GM23338 (cell line): ENCODE data around the gene P2RY8. TPM values are rescaled to one million over a fixed set of nuclear protein-coding genes. Genes with fewer than 3 reads are reported as not detected.
"Not testable (repeated sequence)": the region's sequence is repeated elsewhere in the genome, so short reads cannot be mapped to it uniquely, and the experiment has no call there.

Source experiments
- ATAC-seq: fragments of 200-7000 bp; cut with Tn5 transposase; 3 replicates; pipeline ENCODE4 v1.9.1; 2020
- DNase-seq: peaks from one replicate; pipeline ENCODE4 v3.0.0-alpha.2; 2015; ENCODE audit warnings: low spot score
- H2AFZ ChIP-seq: fragments of 200-600 bp; sonication (generic); 2 replicates; pipeline ENCODE4 v1.8.0; 2016; ENCODE audit warnings: antibody characterized with exemption, mild to moderate bottlenecking, moderate library complexity
- H3F3A ChIP-seq: fragments of 200-600 bp; sonication (generic); replicated peaks from 2 replicates; pipeline ENCODE4 v1.8.0; 2017; ENCODE audit warnings: antibody characterized with exemption, mixed run types, low read depth
- H3K27ac ChIP-seq: fragments of 200-600 bp; sonication (generic); 2 replicates; pipeline ENCODE4 v1.6.1; 2016; ENCODE audit warnings: low read depth
- H3K27me3 ChIP-seq: fragments of 200-600 bp; sonication (generic); 2 replicates; pipeline ENCODE4 v1.8.0; 2016; ENCODE audit warnings: mild to moderate bottlenecking, mixed run types, moderate library complexity; ENCODE audit not compliant: insufficient read depth
- H3K36me3 ChIP-seq: fragments of 200-600 bp; sonication (generic); 2 replicates; pipeline ENCODE4 v1.8.0; 2016; ENCODE audit warnings: mild to moderate bottlenecking; ENCODE audit not compliant: insufficient read depth
- H3K4me1 ChIP-seq: fragments of 200-600 bp; sonication (generic); 2 replicates; pipeline ENCODE4 v1.8.0; 2016; ENCODE audit warnings: mild to moderate bottlenecking, moderate library complexity; ENCODE audit not compliant: insufficient read depth
- H3K4me2 ChIP-seq: fragments of 200-600 bp; sonication (generic); 2 replicates; pipeline ENCODE4 v1.7.1; 2017; ENCODE audit warnings: mixed run types
- H3K4me3 ChIP-seq: fragments of 200-600 bp; sonication (generic); 2 replicates; pipeline ENCODE4 v1.6.1; 2016; ENCODE audit warnings: mixed run types
- H3K79me2 ChIP-seq: fragments of 200-600 bp; sonication (generic); replicated peaks from 2 replicates; pipeline ENCODE4 v1.8.0; 2017; ENCODE audit warnings: mild to moderate bottlenecking; ENCODE audit not compliant: insufficient read depth
- H3K9me2 ChIP-seq: fragments of 200-600 bp; sonication (generic); 2 replicates; pipeline ENCODE4 v1.8.0; 2017; ENCODE audit not compliant: insufficient read depth
- H4K20me1 ChIP-seq: fragments of 200-600 bp; sonication (generic); replicated peaks from 2 replicates; pipeline ENCODE4 v1.8.0; 2017; ENCODE audit warnings: mild to moderate bottlenecking; ENCODE audit not compliant: insufficient read depth
- H3K27ac Mint-ChIP-seq: 2 replicates; pipeline ENCODE4 v1.8.0; 2020; ENCODE audit warnings: inconsistent platforms, mild to moderate bottlenecking, moderate library complexity, mixed read lengths
- H3K27me3 Mint-ChIP-seq: 3 replicates; pipeline ENCODE4 v1.8.0; 2022; ENCODE audit warnings: low read depth, mild to moderate bottlenecking, moderate library complexity, mixed read lengths, inconsistent platforms; ENCODE audit not compliant: insufficient read depth, poor library complexity
- H3K36me3 Mint-ChIP-seq: 3 replicates; pipeline ENCODE4 v1.8.0; 2021; ENCODE audit warnings: low read depth, mild to moderate bottlenecking, inconsistent platforms, moderate library complexity, mixed read lengths
- H3K4me1 Mint-ChIP-seq: 3 replicates; pipeline ENCODE4 v1.8.0; 2020; ENCODE audit warnings: mild to moderate bottlenecking, inconsistent platforms, mixed read lengths
- H3K4me3 Mint-ChIP-seq: 3 replicates; pipeline ENCODE4 v1.8.0; 2021; ENCODE audit warnings: moderate library complexity, mild to moderate bottlenecking, inconsistent platforms, mixed read lengths
- H3K9me3 Mint-ChIP-seq: 3 replicates; pipeline ENCODE4 v1.8.0; 2020; ENCODE audit warnings: moderate library complexity, mild to moderate bottlenecking, inconsistent platforms, mixed read lengths
- CREB1 ChIP-seq: fragments of 250-450 bp; sonication (Bioruptor Pico); IDR thresholded peaks from 2 replicates; pipeline ENCODE4 v1.5.0; 2020; ENCODE audit warnings: low read depth, mild to moderate bottlenecking, moderate library complexity
- EZH2phosphoT487 ChIP-seq: fragments of 200-600 bp; sonication (generic); IDR thresholded peaks from one replicate; pipeline ENCODE4 v1.8.1; 2018; ENCODE audit warnings: antibody characterized with exemption; ENCODE audit not compliant: unreplicated experiment
- JUNB ChIP-seq: IDR thresholded peaks from one replicate; pipeline ENCODE4 v1.6.1; 2016; ENCODE audit warnings: antibody characterized with exemption; ENCODE audit not compliant: unreplicated experiment
- STAT1 ChIP-seq: IDR thresholded peaks from one replicate; pipeline ENCODE4 v1.6.1; 2016; ENCODE audit warnings: antibody characterized with exemption; ENCODE audit not compliant: unreplicated experiment
- ZNF114 ChIP-seq: fragments of 250-450 bp; sonication (Bioruptor Pico); IDR thresholded peaks from 2 replicates; pipeline ENCODE4 v1.5.0; 2020; ENCODE audit warnings: mild to moderate bottlenecking, moderate library complexity
- ZNF331 ChIP-seq: fragments of 250-450 bp; sonication (Bioruptor Pico); IDR thresholded peaks from 2 replicates; pipeline ENCODE4 v1.5.0; 2020; ENCODE audit warnings: low read depth, mild to moderate bottlenecking, moderate library complexity
- polyA plus RNA-seq: library from polyadenylated mRNA; unstranded; fragments of >200 nt; fragmentation: Nextera tagmentation; extraction: Ambion mirVana; gene quantifications from 2 replicates; pipeline ENCODE4 v1.2.1, GENCODE V29; 2016
- total RNA-seq: library from RNA; depleted of rRNA; stranded (reverse); fragments of >200 nt; shearing (Covaris generic); gene quantifications from 2 replicates; pipeline ENCODE4 v1.2.3, GENCODE V29; 2014
- TF ChIP-seq, protein P1 (sequence below), 2 experiments: fragments of 200-600 bp in 1 of 2; sonication (generic) in 1 of 2; conservative IDR thresholded peaks; 2 replicates each; pipeline versions ENCODE4 v1.5.1 to v1.6.1; 2016 to 2017; ENCODE audit warnings: antibody characterized with exemption in 2 of 2, low read depth in 2 of 2, mild to moderate bottlenecking in 2 of 2, moderate library complexity in 1 of 2
- TF ChIP-seq, protein P2 (sequence below): fragments of 250-450 bp; sonication (Bioruptor Pico); IDR thresholded peaks from 2 replicates; pipeline ENCODE4 v1.5.0; 2020; ENCODE audit warnings: mild to moderate bottlenecking, moderate library complexity
- TF ChIP-seq, protein P3 (sequence below): IDR thresholded peaks from 2 replicates; pipeline ENCODE4 v1.6.1; 2016; ENCODE audit warnings: antibody characterized with exemption

Gene P2RY8
- total and polyA plus RNA-seq, 2 experiments from 2014 or later, result 0.24 TPM; not detected in 1

DNA sequence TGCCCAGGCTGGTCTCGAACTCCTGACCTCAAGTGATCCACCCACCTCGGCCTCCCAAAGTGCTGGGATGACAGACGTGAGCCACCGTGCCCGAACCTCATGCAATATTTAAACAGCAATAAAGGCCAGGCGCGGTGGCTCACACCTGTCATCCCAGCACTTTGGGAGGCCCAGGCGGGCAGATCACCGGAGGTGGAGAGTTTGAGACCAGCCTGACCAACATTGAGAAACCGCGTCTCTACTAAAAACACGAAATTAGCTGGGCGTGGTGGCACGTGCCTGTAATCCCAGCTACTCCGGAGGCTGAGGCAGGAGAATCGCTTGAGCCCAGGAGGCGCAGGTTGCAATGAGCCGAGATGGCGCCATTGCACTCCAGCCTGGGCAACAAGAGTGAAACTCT lies 37.2 kb upstream of the P2RY8 start:
- H3K36me3 ChIP-seq, H3K79me2 ChIP-seq, H4K20me1 ChIP-seq, DNase-seq, H3F3A ChIP-seq, ATAC-seq, H3K4me1 ChIP-seq, H3K27me3 ChIP-seq, H3K27ac ChIP-seq, H3K4me1 Mint-ChIP-seq, H3K27ac Mint-ChIP-seq, H3K27me3 Mint-ChIP-seq, H3K36me3 Mint-ChIP-seq, H3K4me3 Mint-ChIP-seq, H2AFZ ChIP-seq, H3K4me2 ChIP-seq, H3K4me3 ChIP-seq: not testable (repeated sequence)
- H3K9me2 ChIP-seq, result 0 out of 2 replicates have a peak, but pooled peaks cover 13% of the 10 kb centered on the region
- H3K9me3 Mint-ChIP-seq, result peaks cover 47% of the 10 kb centered on the region

DNA sequence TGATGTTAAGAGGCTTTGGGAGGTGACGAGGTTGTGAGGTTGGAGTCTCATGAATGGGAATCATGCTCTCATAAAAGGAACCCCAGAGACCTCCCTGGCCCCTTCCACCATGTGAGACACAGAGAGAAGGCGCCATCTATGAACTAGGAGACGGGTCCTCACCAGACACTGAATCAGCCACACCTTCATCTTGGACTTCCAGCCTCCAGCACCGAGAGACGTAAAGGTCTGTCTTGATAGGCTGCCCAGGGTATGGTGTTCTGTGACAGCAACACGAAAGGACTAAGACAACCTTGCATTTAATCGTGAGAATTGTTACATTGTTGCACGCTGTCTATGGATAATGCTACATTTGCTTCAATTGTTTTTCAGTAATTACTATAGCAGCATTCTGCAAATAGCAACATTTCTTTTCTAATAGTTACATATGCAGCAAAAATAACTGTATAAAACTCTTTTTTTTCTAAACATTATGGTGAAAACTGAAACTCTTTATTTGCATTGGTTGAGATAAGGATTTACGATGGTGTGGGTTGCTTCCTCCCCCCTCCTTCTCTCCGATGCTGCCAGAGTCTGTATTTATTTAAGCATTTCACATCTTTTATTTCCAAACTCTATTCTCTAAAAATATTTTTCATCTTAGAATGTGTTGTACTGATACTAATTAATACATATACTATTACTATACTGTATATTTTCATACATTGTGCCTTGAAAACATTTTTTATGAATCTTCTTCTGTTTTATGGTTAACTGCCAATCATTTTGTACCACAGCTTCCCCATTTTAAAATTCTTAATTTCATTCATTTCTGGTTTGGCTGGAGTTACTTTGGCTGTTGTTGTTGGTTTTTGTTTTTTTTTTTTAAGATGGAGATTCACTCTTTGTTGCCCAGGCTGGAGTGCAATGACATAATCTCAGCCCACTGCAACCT lies 28.0 kb upstream of the P2RY8 start:
- H4K20me1 ChIP-seq, result no peaks in the 10 kb centered on the region
- no peak for ATAC-seq
- Mint-ChIP-seq H3K27ac (no peak overlapping the region), H3K4me1 (no peaks in the 10 kb centered on the region), H3K9me3 (peaks cover 58% of the 10 kb centered on the region), H3K4me3 (no peak overlapping the region), H3K36me3 (peaks cover 8% of the 10 kb centered on the region; the same call in 2 of the 3 replicates), H3K27me3 (peaks cover 2% of the 10 kb centered on the region)
- no peaks in the 10 kb centered on the region for H3K9me2 ChIP-seq
- H3K4me3 ChIP-seq, result no peak overlapping the region
- no peak overlapping the region for H3K4me2 ChIP-seq
- no peaks in the 10 kb centered on the region for H3F3A ChIP-seq
- no peaks in the 10 kb centered on the region for H3K4me1 ChIP-seq
- H3K27ac ChIP-seq, result no peak overlapping the region
- no peak overlapping the region for H2AFZ ChIP-seq
- H3K36me3 ChIP-seq, result no peaks in the 10 kb centered on the region
- no peaks in the 10 kb centered on the region for H3K27me3 ChIP-seq
- DNase-seq, result no peak
- H3K79me2 ChIP-seq, result no peaks in the 10 kb centered on the region
- TF ChIP-seq, protein P1, sequence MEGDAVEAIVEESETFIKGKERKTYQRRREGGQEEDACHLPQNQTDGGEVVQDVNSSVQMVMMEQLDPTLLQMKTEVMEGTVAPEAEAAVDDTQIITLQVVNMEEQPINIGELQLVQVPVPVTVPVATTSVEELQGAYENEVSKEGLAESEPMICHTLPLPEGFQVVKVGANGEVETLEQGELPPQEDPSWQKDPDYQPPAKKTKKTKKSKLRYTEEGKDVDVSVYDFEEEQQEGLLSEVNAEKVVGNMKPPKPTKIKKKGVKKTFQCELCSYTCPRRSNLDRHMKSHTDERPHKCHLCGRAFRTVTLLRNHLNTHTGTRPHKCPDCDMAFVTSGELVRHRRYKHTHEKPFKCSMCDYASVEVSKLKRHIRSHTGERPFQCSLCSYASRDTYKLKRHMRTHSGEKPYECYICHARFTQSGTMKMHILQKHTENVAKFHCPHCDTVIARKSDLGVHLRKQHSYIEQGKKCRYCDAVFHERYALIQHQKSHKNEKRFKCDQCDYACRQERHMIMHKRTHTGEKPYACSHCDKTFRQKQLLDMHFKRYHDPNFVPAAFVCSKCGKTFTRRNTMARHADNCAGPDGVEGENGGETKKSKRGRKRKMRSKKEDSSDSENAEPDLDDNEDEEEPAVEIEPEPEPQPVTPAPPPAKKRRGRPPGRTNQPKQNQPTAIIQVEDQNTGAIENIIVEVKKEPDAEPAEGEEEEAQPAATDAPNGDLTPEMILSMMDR (conservative IDR thresholded peaks at IDR 0.05; ENCODE audit: low read depth in 2 of 2), result no peak
- TF ChIP-seq ZNF114 (CRISPR knock-in tag), result no peak
- TF ChIP-seq JUNB, result no peak
- no peak for TF ChIP-seq ZNF331
- TF ChIP-seq, protein P2, sequence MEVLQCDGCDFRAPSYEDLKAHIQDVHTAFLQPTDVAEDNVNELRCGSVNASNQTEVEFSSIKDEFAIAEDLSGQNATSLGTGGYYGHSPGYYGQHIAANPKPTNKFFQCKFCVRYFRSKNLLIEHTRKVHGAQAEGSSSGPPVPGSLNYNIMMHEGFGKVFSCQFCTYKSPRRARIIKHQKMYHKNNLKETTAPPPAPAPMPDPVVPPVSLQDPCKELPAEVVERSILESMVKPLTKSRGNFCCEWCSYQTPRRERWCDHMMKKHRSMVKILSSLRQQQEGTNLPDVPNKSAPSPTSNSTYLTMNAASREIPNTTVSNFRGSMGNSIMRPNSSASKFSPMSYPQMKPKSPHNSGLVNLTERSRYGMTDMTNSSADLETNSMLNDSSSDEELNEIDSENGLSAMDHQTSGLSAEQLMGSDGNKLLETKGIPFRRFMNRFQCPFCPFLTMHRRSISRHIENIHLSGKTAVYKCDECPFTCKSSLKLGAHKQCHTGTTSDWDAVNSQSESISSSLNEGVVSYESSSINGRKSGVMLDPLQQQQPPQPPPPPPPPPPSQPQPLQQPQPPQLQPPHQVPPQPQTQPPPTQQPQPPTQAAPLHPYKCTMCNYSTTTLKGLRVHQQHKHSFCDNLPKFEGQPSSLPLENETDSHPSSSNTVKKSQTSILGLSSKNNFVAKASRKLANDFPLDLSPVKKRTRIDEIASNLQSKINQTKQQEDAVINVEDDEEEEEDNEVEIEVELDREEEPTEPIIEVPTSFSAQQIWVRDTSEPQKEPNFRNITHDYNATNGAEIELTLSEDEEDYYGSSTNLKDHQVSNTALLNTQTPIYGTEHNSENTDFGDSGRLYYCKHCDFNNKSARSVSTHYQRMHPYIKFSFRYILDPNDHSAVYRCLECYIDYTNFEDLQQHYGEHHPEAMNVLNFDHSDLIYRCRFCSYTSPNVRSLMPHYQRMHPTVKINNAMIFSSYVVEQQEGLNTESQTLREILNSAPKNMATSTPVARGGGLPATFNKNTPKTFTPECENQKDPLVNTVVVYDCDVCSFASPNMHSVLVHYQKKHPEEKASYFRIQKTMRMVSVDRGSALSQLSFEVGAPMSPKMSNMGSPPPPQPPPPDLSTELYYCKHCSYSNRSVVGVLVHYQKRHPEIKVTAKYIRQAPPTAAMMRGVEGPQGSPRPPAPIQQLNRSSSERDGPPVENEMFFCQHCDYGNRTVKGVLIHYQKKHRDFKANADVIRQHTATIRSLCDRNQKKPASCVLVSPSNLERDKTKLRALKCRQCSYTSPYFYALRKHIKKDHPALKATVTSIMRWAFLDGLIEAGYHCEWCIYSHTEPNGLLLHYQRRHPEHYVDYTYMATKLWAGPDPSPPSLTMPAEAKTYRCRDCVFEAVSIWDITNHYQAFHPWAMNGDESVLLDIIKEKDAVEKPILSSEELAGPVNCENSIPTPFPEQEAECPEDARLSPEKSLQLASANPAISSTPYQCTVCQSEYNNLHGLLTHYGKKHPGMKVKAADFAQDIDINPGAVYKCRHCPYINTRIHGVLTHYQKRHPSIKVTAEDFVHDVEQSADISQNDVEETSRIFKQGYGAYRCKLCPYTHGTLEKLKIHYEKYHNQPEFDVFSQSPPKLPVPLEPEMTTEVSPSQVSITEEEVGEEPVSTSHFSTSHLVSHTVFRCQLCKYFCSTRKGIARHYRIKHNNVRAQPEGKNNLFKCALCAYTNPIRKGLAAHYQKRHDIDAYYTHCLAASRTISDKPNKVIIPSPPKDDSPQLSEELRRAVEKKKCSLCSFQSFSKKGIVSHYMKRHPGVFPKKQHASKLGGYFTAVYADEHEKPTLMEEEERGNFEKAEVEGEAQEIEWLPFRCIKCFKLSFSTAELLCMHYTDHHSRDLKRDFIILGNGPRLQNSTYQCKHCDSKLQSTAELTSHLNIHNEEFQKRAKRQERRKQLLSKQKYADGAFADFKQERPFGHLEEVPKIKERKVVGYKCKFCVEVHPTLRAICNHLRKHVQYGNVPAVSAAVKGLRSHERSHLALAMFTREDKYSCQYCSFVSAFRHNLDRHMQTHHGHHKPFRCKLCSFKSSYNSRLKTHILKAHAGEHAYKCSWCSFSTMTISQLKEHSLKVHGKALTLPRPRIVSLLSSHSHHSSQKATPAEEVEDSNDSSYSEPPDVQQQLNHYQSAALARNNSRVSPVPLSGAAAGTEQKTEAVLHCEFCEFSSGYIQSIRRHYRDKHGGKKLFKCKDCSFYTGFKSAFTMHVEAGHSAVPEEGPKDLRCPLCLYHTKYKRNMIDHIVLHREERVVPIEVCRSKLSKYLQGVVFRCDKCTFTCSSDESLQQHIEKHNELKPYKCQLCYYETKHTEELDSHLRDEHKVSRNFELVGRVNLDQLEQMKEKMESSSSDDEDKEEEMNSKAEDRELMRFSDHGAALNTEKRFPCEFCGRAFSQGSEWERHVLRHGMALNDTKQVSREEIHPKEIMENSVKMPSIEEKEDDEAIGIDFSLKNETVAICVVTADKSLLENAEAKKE (CRISPR knock-in tag), result no peak
- no peak for TF ChIP-seq STAT1
- TF ChIP-seq, protein P3, sequence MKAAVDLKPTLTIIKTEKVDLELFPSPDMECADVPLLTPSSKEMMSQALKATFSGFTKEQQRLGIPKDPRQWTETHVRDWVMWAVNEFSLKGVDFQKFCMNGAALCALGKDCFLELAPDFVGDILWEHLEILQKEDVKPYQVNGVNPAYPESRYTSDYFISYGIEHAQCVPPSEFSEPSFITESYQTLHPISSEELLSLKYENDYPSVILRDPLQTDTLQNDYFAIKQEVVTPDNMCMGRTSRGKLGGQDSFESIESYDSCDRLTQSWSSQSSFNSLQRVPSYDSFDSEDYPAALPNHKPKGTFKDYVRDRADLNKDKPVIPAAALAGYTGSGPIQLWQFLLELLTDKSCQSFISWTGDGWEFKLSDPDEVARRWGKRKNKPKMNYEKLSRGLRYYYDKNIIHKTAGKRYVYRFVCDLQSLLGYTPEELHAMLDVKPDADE, result no peak
- TF ChIP-seq EZH2phosphoT487, result no peak
- TF ChIP-seq CREB1 (CRISPR knock-in tag), result no peak
